HepG2 (cell line): ENCODE results near the gene NWD2. TPM values are rescaled to one million over a fixed set of nuclear protein-coding genes. Genes with fewer than 3 reads are reported as not detected.

Source experiments
- ATAC-seq: fragments of 200-7000 bp; cut with Tn5 transposase; 3 replicates; pipeline ENCODE4 v1.9.1; 2020; ENCODE audit warnings: mild to moderate bottlenecking, moderate library complexity
- BruUV-seq: library from RNA; stranded (reverse); fragments of 400-500 nt; replicated peaks from 2 replicates; lab custom pipeline; 2021; lab: Mats Ljungman, UMichigan
- CTCF ChIA-PET: fragments of 300-600 bp; formaldehyde crosslinking; extraction: SDS; loops from one replicate; lab custom pipeline; 2021; ENCODE audit warnings: low total read pairs, inconsistent platforms, low intra/inter-chr PET ratio; lab: Yijun Ruan, JAX
- POLR2A ChIA-PET: fragments of 350-600 bp; sonication (Branson Sonifier 250); formaldehyde crosslinking; loops from one replicate; lab custom pipeline; 2020; ENCODE audit warnings: antibody characterized with exemption, inconsistent platforms; lab: Yijun Ruan, JAX
- DNase-seq: peaks from one replicate; pipeline ENCODE4 v3.0.0-alpha.2; 2015; ENCODE audit warnings: low spot score
- FAIRE-seq: peaks from 3 replicates; lab custom pipeline; 2011; peaks lifted over from hg19 to GRCh38; lab: Jason Lieb, UNC
- H2AFZ ChIP-seq: one replicate; pipeline ENCODE4 v1.6.1; 2011; ENCODE audit warnings: low read length, inconsistent platforms
- H3K27ac ChIP-seq: fragments of 300-600 bp; 3 replicates; pipeline ENCODE4 v1.8.0; 2011; ENCODE audit warnings: mixed run types, mild to moderate bottlenecking, mixed read lengths, low read length, inconsistent platforms; ENCODE audit not compliant: insufficient read depth; ENCODE audit errors: extremely low read length
- H3K27me3 ChIP-seq, 2 experiments: fragments of 200-600 bp in 1 of 2; 2 replicates in 1 of 2; 3 replicates in 1 of 2; pipeline versions ENCODE4 v1.6.0 to v1.8.0; 2011; ENCODE audit warnings: low read length in 2 of 2, mild to moderate bottlenecking in 2 of 2, moderate library complexity in 2 of 2, inconsistent platforms in 1 of 2; ENCODE audit not compliant: insufficient read depth in 2 of 2, control insufficient read depth in 1 of 2
- H3K36me3 ChIP-seq, 2 experiments: fragments of 200-600 bp in 1 of 2; replicated peaks in 1 of 2; 2 replicates in 1 of 2; 3 replicates in 1 of 2; pipeline versions ENCODE4 v1.5.1 to v1.8.0; 2011; ENCODE audit warnings: low read length in 2 of 2, inconsistent platforms in 1 of 2; ENCODE audit not compliant: insufficient read depth in 2 of 2, control insufficient read depth in 1 of 2
- H3K4me1 ChIP-seq: 2 replicates; pipeline ENCODE4 v1.5.1; 2012; ENCODE audit warnings: low read length, inconsistent platforms; ENCODE audit not compliant: insufficient read depth
- H3K4me2 ChIP-seq: 2 replicates; pipeline ENCODE4 v1.6.0; 2011; ENCODE audit warnings: low read depth, low read length, inconsistent platforms
- H3K4me3 ChIP-seq, 3 experiments: fragments of 200-600 bp in 1 of 3; sonication (generic), shearing (Covaris generic) in 1 of 3; replicated peaks in 1 of 3; 2 replicates each; pipeline ENCODE4 v1.5.1; 2011 to 2016; ENCODE audit warnings: low read length in 3 of 3, inconsistent platforms in 2 of 3, low read depth in 2 of 3, mild to moderate bottlenecking in 2 of 3, control low read depth in 1 of 3, mixed read lengths in 1 of 3; ENCODE audit not compliant: insufficient read depth in 1 of 3
- H3K79me2 ChIP-seq: one replicate; pipeline ENCODE4 v1.6.1; 2011; ENCODE audit warnings: low read length, inconsistent platforms; ENCODE audit not compliant: insufficient read depth
- H3K9ac ChIP-seq: 2 replicates; pipeline ENCODE4 v1.6.0; 2011; ENCODE audit warnings: mild to moderate bottlenecking, low read depth, low read length, inconsistent platforms; ENCODE audit not compliant: insufficient read depth
- H3K9me3 ChIP-seq: 2 replicates; pipeline ENCODE4 v1.5.1; 2012; ENCODE audit warnings: mild to moderate bottlenecking, low read length
- H4K20me1 ChIP-seq: 2 replicates; pipeline ENCODE4 v1.6.0; 2011; ENCODE audit warnings: inconsistent platforms, mild to moderate bottlenecking, low read length, moderate library complexity; ENCODE audit not compliant: insufficient read depth
- EZH2 ChIP-seq: conservative IDR thresholded peaks from 2 replicates; pipeline ENCODE4 v1.6.1; 2012; ENCODE audit warnings: mild to moderate bottlenecking, low read depth, low read length, moderate library complexity
- FUBP1 ChIP-seq: sonication (generic); formaldehyde crosslinking; IDR thresholded peaks from 2 replicates; pipeline ENCODE4 v1.5.1; 2020; ENCODE audit warnings: missing genetic modification reagents, mild to moderate bottlenecking, borderline replicate concordance
- GPN1 ChIP-seq: sonication (generic); formaldehyde crosslinking; IDR thresholded peaks from 2 replicates; pipeline ENCODE4 v1.5.1; 2020; ENCODE audit warnings: missing genetic modification reagents, borderline replicate concordance
- NR1H2 ChIP-seq: sonication (generic); formaldehyde crosslinking; IDR thresholded peaks from 2 replicates; pipeline ENCODE4 v1.8.1; 2022; ENCODE audit warnings: low read depth, missing genetic modification reagents, borderline replicate concordance
- PCBP1 ChIP-seq: fragments of 200-400 bp; formaldehyde crosslinking; IDR thresholded peaks from 2 replicates; pipeline ENCODE4 v1.6.1; 2017; ENCODE audit warnings: mild to moderate bottlenecking, low read depth, low read length, borderline replicate concordance
- RBM39 ChIP-seq: fragments of 200-400 bp; formaldehyde crosslinking; IDR thresholded peaks from one replicate; pipeline ENCODE4 v1.6.1; 2018; ENCODE audit warnings: antibody characterized with exemption, mild to moderate bottlenecking, low read depth, low read length; ENCODE audit not compliant: poor library complexity, severe bottlenecking
- SRSF4 ChIP-seq: fragments of 200-400 bp; formaldehyde crosslinking; IDR thresholded peaks from one replicate; pipeline ENCODE4 v1.6.1; 2018; ENCODE audit warnings: mild to moderate bottlenecking, low read depth, low read length, moderate library complexity; ENCODE audit not compliant: poor library complexity, severe bottlenecking
- TP53 ChIP-seq: sonication (generic); formaldehyde crosslinking; conservative IDR thresholded peaks from 2 replicates; pipeline ENCODE4 v1.4.0; 2020; ENCODE audit warnings: missing genetic modification reagents
- TRIM22 ChIP-seq: fragments of 450-650 bp; IDR thresholded peaks from 2 replicates; pipeline ENCODE4 v1.6.1; 2017
- YEATS4 ChIP-seq: sonication (generic); formaldehyde crosslinking; IDR thresholded peaks from 2 replicates; pipeline ENCODE4 v1.4.0; 2020; ENCODE audit warnings: missing genetic modification reagents, borderline replicate concordance
- ZBTB34 ChIP-seq: sonication (generic); formaldehyde crosslinking; IDR thresholded peaks from 2 replicates; pipeline ENCODE4 v1.8.0; 2022; ENCODE audit warnings: mild to moderate bottlenecking, missing genetic modification reagents
- ZBTB38 ChIP-seq: sonication (generic); formaldehyde crosslinking; IDR thresholded peaks from 2 replicates; pipeline ENCODE4 v1.5.1; 2020; ENCODE audit warnings: mild to moderate bottlenecking, missing genetic modification reagents
- ZNF232 ChIP-seq: sonication (generic); formaldehyde crosslinking; IDR thresholded peaks from 2 replicates; pipeline ENCODE4 v1.4.0; 2020; ENCODE audit warnings: missing genetic modification reagents, borderline replicate concordance
- ZNF274 ChIP-seq: sonication (generic); formaldehyde crosslinking; IDR thresholded peaks from 2 replicates; pipeline ENCODE4 v1.5.1; 2020; ENCODE audit warnings: mild to moderate bottlenecking, missing genetic modification reagents
- ZNF333 ChIP-seq: sonication (generic); formaldehyde crosslinking; IDR thresholded peaks from 2 replicates; pipeline ENCODE4 v1.4.0; 2020; ENCODE audit warnings: mild to moderate bottlenecking, missing genetic modification reagents, borderline replicate concordance
- ZNF672 ChIP-seq: sonication (generic); formaldehyde crosslinking; IDR thresholded peaks from 2 replicates; pipeline ENCODE4 v1.8.1; 2022; ENCODE audit warnings: missing genetic modification reagents
- ZNF761 ChIP-seq: sonication (generic); formaldehyde crosslinking; conservative IDR thresholded peaks from 2 replicates; pipeline ENCODE4 v1.4.0; 2020; ENCODE audit warnings: mild to moderate bottlenecking, missing genetic modification reagents
- ZNF883 ChIP-seq: sonication (generic); formaldehyde crosslinking; IDR thresholded peaks from 2 replicates; pipeline ENCODE4 v1.5.1; 2020; ENCODE audit warnings: mild to moderate bottlenecking, missing genetic modification reagents; ENCODE audit errors: not compliant biosample characterization
- WGBS: methylation state at CpG from one replicate; pipeline ENCODE4 v1.1.6; 2017; ENCODE audit warnings: low lambda C conversion rate; 5-methylcytosine and 5-hydroxymethylcytosine counted together
- in situ Hi-C: cut with HindIII; loops from 2 replicates; pipeline ENCODE4 v1.10.0; 2017; ENCODE audit warnings: low pct_unique_long_range_greater_than_20kb; ENCODE audit not compliant: extremely low pct_ligation_motif_present
- intact Hi-C: fragments of 100-400 bp; cut with micrococcal nuclease; formaldehyde crosslinking; loops from one replicate; pipeline ENCODE4 v1.10.0; 2022; ENCODE audit not compliant: unreplicated experiment
- polyA plus RNA-seq, 8 experiments: library from polyadenylated mRNA; depleted of rRNA in 3 of 8; stranded (reverse) in 7 of 8; unstranded in 1 of 8; fragments of >200 nt; fragmentation: Illumina TruSeq in 4 of 8; extraction: Trizol in 4 of 8; gene quantifications; 2 replicates each; pipeline versions ENCODE4 v1.2.1 to v1.2.3, GENCODE V29; 2011 to 2016; ENCODE audit warnings: low read depth in 4 of 8, missing spikeins in 1 of 8, mixed read lengths in 1 of 8; ENCODE audit not compliant: insufficient read depth in 1 of 8
- total RNA-seq, 5 experiments: library from RNA; depleted of rRNA; stranded (reverse); fragments of >200 nt; fragmentation: Illumina TruSeq; extraction: Trizol; gene quantifications; 2 replicates each; pipeline ENCODE4 v1.2.3, GENCODE V29; 2016; ENCODE audit warnings: low read depth in 1 of 5

The NWD2 gene
- total and polyA plus RNA-seq, 2 of the 13 experiments (the other 11 are each of a cell fraction or from before 2014, with no cell fraction given), result not detected

- no TSS peak for BruUV-seq
- ChIA-PET CTCF (no interaction called here), POLR2A (no interaction called here)
These were observed 230.5 kb downstream of the NWD2 start for GRCh38 chr4:37475087-37475486.

More at GRCh38 chr4:37475087-37475486, 230.5 kb downstream of the NWD2 start:
- H3K4me3 ChIP-seq, result no peak overlapping the region
- DNase-seq, result no peak
- H3K36me3 ChIP-seq, result no peaks in the 10 kb centered on the region
- no peak overlapping the region for H3K27ac ChIP-seq
- intact Hi-C loops (no loop called here), in situ Hi-C loops (no loop called here)
- no peaks in the 10 kb centered on the region for H3K27me3 ChIP-seq
- no peaks in the 10 kb centered on the region for H3K4me1 ChIP-seq
- TF ChIP-seq TP53 (no peak), EZH2 (no peak), FUBP1 (no peak), GPN1 (CRISPR knock-in tag) (no peak), ZNF883 (CRISPR knock-in tag) (no peak), ZNF761 (CRISPR knock-in tag) (no peak), TRIM22 (no peak), YEATS4 (no peak), ZBTB38 (CRISPR knock-in tag) (no peak), PCBP1 (no peak), ZNF333 (CRISPR knock-in tag) (no peak), ZBTB34 (CRISPR knock-in tag) (no peak), RBM39 (no peak), SRSF4 (no peak), ZNF232 (no peak), ZNF672 (CRISPR knock-in tag) (no peak), NR1H2 (CRISPR knock-in tag) (no peak), ZNF274 (CRISPR knock-in tag) (no peak)
- FAIRE-seq, result no peak
- no peaks in the 10 kb centered on the region for H3K79me2 ChIP-seq
- no peaks in the 10 kb centered on the region for H3K9me3 ChIP-seq
- no peaks in the 10 kb centered on the region for H4K20me1 ChIP-seq
- 0% methylated on average over 1 of the region's 1 CpG for WGBS
- no peak for ATAC-seq
- H3K4me2 ChIP-seq, result no peak overlapping the region
- H3K9ac ChIP-seq, result no peak overlapping the region
- no peak overlapping the region for H2AFZ ChIP-seq
